Measurements from ENCODE around the gene RERG. TPM values are rescaled to one million over a fixed set of nuclear protein-coding genes. Genes with fewer than 3 reads are reported as not detected.
A peak's percentile ranks its signal among the peaks of the same experiment; 100 is the strongest.

Gene RERG, protein sequence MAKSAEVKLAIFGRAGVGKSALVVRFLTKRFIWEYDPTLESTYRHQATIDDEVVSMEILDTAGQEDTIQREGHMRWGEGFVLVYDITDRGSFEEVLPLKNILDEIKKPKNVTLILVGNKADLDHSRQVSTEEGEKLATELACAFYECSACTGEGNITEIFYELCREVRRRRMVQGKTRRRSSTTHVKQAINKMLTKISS
- not detected in 2 replicates for total RNA-seq (2012; rRNA removed)
- not detected in 2 replicates for polyA plus RNA-seq (2012; rRNA removed)
- polyA plus RNA-seq (2012; cell fraction: cytosol; rRNA removed): not detected in 2 replicates
- not detected in 2 replicates for polyA plus RNA-seq (2012; cell fraction: nucleus; rRNA removed; ENCODE audit: low replicate concordance)
- percentile 19 among the genes with signal in this experiment for Bru-seq, nascent RNA
- BruChase-seq, experiment 1, labeled RNA remaining after a 6-hour chase: percentile 23 among the genes with signal in this experiment
- percentile 18 among the genes with signal in this experiment for BruChase-seq, experiment 2, labeled RNA remaining after a 2-hour chase
- long read RNA-seq: 0 reads

DNA sequence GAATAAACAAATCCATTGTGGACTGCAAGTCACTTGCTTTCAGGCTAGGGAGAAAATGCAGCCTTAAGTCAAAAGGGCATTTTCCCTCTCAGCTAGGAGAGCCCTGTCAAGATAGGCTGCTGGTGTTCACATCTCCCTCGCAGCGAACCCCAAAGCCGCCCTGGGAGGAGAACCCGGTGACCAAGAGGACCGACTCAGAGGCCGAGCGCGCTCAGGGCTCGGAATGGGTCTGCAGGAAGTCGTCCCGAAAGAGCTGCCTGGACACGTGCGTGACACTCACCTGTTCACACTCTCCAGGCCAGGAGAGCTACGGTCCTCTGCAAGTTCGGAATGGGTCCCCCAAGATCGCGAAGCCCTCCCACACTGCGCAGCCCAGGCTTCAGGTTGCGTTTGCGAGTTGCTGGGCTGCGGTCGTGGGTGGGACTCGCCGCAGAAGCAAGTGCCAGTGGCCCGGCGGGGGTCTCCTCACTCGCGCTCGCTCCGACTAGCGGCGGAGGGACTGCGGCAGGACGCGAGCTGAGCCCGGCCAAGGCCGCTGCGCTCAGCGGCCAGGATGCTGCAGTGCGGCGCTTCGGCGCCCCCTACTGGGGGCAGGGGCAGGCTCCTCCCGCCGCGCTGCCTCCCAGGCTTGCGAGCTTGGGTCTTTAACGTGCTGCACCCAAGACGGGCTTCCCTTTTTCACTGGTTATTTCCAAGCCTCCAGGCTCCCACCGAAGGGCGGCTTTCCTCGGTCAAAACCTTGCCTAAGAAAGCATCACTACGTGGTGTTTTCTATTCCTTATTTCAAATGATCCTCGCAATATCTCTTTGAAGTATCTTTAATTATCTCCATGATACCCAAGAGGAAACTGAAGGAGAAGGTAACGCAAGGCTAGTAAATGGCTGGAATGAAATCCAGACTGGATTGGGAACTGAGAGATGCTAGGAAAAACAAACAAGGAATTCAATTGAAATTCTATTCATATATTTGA is at the start of gene RERG:
RERG (minus strand) TSS at position 503 of the 971 bp plus-strand sequence. CDS start 3,928 bp downstream, outside the sequence.
- Histone ChIP-seq H2AFZ (replicated peaks; ENCODE audit: low read length, poor library complexity) (peak within 1 kb of the TSS; percentile 93), H3K36me3 (ENCODE audit: control insufficient read depth, insufficient read depth, low read length) (no peaks in the 10 kb centered on the region), H3K56ac (ENCODE audit: extremely low read depth, insufficient read depth, low read length) (no peak within 1 kb of the TSS), H3K4ac (ENCODE audit: low read depth, low read length) (no peak within 1 kb of the TSS), H3K18ac (ENCODE audit: low read depth, low read length) (no peak within 1 kb of the TSS), H4K8ac (ENCODE audit: low read depth in 2 of 2, low read length in 2 of 2) (no peak within 1 kb of the TSS), H2BK15ac (ENCODE audit: low read depth, low read length) (no peak within 1 kb of the TSS), H3K4me3 (ENCODE audit: insufficient read depth, low read depth, low read length) (peak within 1 kb of the TSS; percentile 31), H4K20me1 (ENCODE audit: insufficient read depth, low read length) (no peaks in the 10 kb centered on the region), H3K14ac (replicated peaks; ENCODE audit: low read depth, low read length) (no peak within 1 kb of the TSS), H3K9me1 (ENCODE audit: insufficient read depth, low read length) (no peaks in the 10 kb centered on the region), H3K4me1 (ENCODE audit: control insufficient read depth, insufficient read depth, low read length) (no peaks in the 10 kb centered on the region), H2BK20ac (ENCODE audit: low read depth, low read length) (no peak within 1 kb of the TSS), H3K79me1 (ENCODE audit: low read depth in 1 of 2, low read length in 2 of 2) (no peaks in the 10 kb centered on the region), H3K23ac (ENCODE audit: low read depth, low read length) (no peak within 1 kb of the TSS), H2BK5ac (ENCODE audit: low read depth, low read length, poor library complexity, severe bottlenecking) (no peak within 1 kb of the TSS), H3K4me2 (ENCODE audit: low read depth, low read length) (peak within 1 kb of the TSS; percentile 82), H3K9me3 (ENCODE audit: control insufficient read depth, insufficient read depth, low read length) (no peaks in the 10 kb centered on the region), H3K27ac (ENCODE audit: insufficient read depth, low read length) (no peak within 1 kb of the TSS), H2AK9ac (replicated peaks; ENCODE audit: low read depth, low read length, poor library complexity) (peak within 1 kb of the TSS; percentile 68), H2BK120ac (ENCODE audit: low read depth, low read length) (no peak within 1 kb of the TSS), H3K27me3 (ENCODE audit: control insufficient read depth, insufficient read depth, low read length) (peaks cover 7% of the 10 kb centered on the region), H2AK5ac (ENCODE audit: low read depth, low read length) (no peak within 1 kb of the TSS), H4K91ac (ENCODE audit: insufficient read depth, low read depth, low read length) (no peak within 1 kb of the TSS), H4K5ac (ENCODE audit: low read depth, low read length) (no peak within 1 kb of the TSS), H3K9ac (ENCODE audit: low read depth, low read length) (no peak within 1 kb of the TSS)
- dilution Hi-C loops (cut with HindIII; ENCODE audit: low sequenced_read_pairs, unreplicated experiment): no loop called here
- peak; percentile 63 for DNase-seq
- POLR2A ChIA-PET (ENCODE audit: unreplicated experiment): no interaction called here
- BruUV-seq (replicated peaks): no TSS peak
- intact Hi-C loops (cut with micrococcal nuclease): loop anchor here (1.0 to 5.0 kb wide), 5 partner anchors 70 to 589 kb away; no protein-coding TSS in a partner anchor
- WGBS, 2 experiments (ENCODE audit: extremely low coverage in 2 of 2, insufficient read length in 1 of 2): 3% methylated on average over 34 of the region's 55 CpGs; no CpG with 5 or more reads in 1 of the 2 experiments
- CTCF ChIA-PET: interaction anchor here (0.5 to 1.6 kb wide), 26 partner anchors 8 to 1229 kb away, joined by 3 to 11 read pairs (median 4); no protein-coding TSS in a partner anchor
- in situ Hi-C loops (cut with MboI; ENCODE audit: low sequenced_read_pairs): no loop called here
- peak; percentile 100 for ATAC-seq (ENCODE audit: low read depth)
- TF ChIP-seq MAFK (IDR thresholded peaks at IDR 0.05; ENCODE audit: low read depth, low read length): no peak
- TF ChIP-seq CHD1 (IDR thresholded peaks at IDR 0.05; ENCODE audit: low read depth, low read length): no peak
- TF ChIP-seq RAD21 (IDR thresholded peaks at IDR 0.05; ENCODE audit: low read length): peak; percentile 84
- TF ChIP-seq NFE2L2 (IDR thresholded peaks at IDR 0.05; ENCODE audit: low read depth, low read length): no peak
- TF ChIP-seq, protein P1, sequence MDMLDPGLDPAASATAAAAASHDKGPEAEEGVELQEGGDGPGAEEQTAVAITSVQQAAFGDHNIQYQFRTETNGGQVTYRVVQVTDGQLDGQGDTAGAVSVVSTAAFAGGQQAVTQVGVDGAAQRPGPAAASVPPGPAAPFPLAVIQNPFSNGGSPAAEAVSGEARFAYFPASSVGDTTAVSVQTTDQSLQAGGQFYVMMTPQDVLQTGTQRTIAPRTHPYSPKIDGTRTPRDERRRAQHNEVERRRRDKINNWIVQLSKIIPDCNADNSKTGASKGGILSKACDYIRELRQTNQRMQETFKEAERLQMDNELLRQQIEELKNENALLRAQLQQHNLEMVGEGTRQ (IDR thresholded peaks at IDR 0.05; ENCODE audit: low read depth, low read length): no peak
- no peak for TF ChIP-seq RFX5 (IDR thresholded peaks at IDR 0.05; ENCODE audit: low read depth, low read length)
- TF ChIP-seq MAZ (IDR thresholded peaks at IDR 0.05; ENCODE audit: borderline replicate concordance, low read depth, low read length): no peak
- peak; percentile 62 for TF ChIP-seq SMC3 (IDR thresholded peaks at IDR 0.05; ENCODE audit: low read depth, low read length)
- TF ChIP-seq BHLHE40 (IDR thresholded peaks at IDR 0.05; ENCODE audit: low read depth, low read length): no peak
- TF ChIP-seq ELK1 (IDR thresholded peaks at IDR 0.05; ENCODE audit: borderline replicate concordance, low read depth, low read length): no peak
- TF ChIP-seq POLR2A (IDR thresholded peaks at IDR 0.05; ENCODE audit: low read depth, low read length): no peak

All from IMR-90 (cell line).